Measurements from ENCODE around the gene PHTF1. TPM values are rescaled to one million over a fixed set of nuclear protein-coding genes. Genes with fewer than 3 reads are reported as not detected.
A peak's percentile ranks its signal among the peaks of the same experiment; 100 is the strongest.

Gene PHTF1
- total RNA-seq, 1 experiment from 2014 or later: 61.2 TPM

DNA sequence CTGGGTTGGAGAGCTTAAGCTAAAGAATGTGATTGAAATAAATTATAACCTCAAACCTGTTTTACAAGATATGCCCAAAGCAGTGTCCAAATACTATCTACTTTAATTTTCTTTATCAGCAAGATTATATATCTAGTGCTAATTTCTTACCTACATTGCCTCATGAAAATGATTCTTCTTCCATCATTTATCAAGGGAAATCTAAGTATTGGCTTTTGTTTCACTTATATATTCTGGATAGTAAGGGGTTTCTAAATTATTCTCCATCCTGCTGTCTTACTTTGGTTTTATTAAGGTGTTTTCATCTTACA lies 81.2 kb downstream of the PHTF1 start:
- CTCF ChIA-PET: interaction anchor here (0.6 to 0.7 kb wide), 4 partner anchors 281 to 844 kb away, joined by 3 to 9 read pairs (median 6); no protein-coding TSS in a partner anchor
- H3K4me1 ChIP-seq (replicated peaks; ENCODE audit: insufficient read depth): peaks cover 17% of the 10 kb centered on the region
- H3K36me3 ChIP-seq (ENCODE audit: low read depth): no peaks in the 10 kb centered on the region
- intact Hi-C loops (cut with micrococcal nuclease; ENCODE audit: unreplicated experiment): loop anchor here (1.0 to 10.0 kb wide), 6 partner anchors 223 to 1286 kb away; partner anchors contain the start of genes LRIG2, MAGI3 and PPM1J
- peaks cover 10% of the 10 kb centered on the region; the same call in 1 of the 2 replicates for H3F3A ChIP-seq (ENCODE audit: insufficient read depth, low read depth)
- H3K27ac ChIP-seq: no peak overlapping the region
- no TSS peak for BruUV-seq (replicated peaks)
- H3K79me2 ChIP-seq (ENCODE audit: low read depth): no peaks in the 10 kb centered on the region
- TF ChIP-seq EZH2 (IDR thresholded peaks at IDR 0.05; ENCODE audit: low read depth) (no peak), CTCF (conservative IDR thresholded peaks at IDR 0.05) (no peak; the same call in 1 of the 2 replicates)
- H3K9me2 ChIP-seq (ENCODE audit: insufficient read depth): no peaks in the 10 kb centered on the region
- H3K4me3 ChIP-seq: no peak overlapping the region
- no peaks in the 10 kb centered on the region for H4K20me1 ChIP-seq (ENCODE audit: insufficient read depth)
- no peaks in the 10 kb centered on the region for H3K27me3 ChIP-seq (ENCODE audit: insufficient read depth, low read depth)
- POLR2A ChIA-PET (ENCODE audit: unreplicated experiment): interaction anchor here (0.7 kb wide), 2 partner anchors 99 to 606 kb away, joined by 8 to 10 read pairs; no protein-coding TSS in a partner anchor
- no peak for DNase-seq
- no peak overlapping the region for H2AFZ ChIP-seq
- H3K9me3 ChIP-seq (ENCODE audit: insufficient read depth, low read depth): no peaks in the 10 kb centered on the region
- no peak overlapping the region for H3K4me2 ChIP-seq

- no peaks in the 10 kb centered on the region for H3K9me2 ChIP-seq (ENCODE audit: insufficient read depth)
- H3K4me1 ChIP-seq (replicated peaks; ENCODE audit: insufficient read depth): peaks cover 17% of the 10 kb centered on the region
- TF ChIP-seq EZH2 (IDR thresholded peaks at IDR 0.05; ENCODE audit: low read depth) (no peak), CTCF (conservative IDR thresholded peaks at IDR 0.05) (peak; percentile 97)
- no peak overlapping the region for H3K4me3 ChIP-seq
- H3K79me2 ChIP-seq (ENCODE audit: low read depth): no peaks in the 10 kb centered on the region
- H3K9me3 ChIP-seq (ENCODE audit: insufficient read depth, low read depth): no peaks in the 10 kb centered on the region
- no peaks in the 10 kb centered on the region for H4K20me1 ChIP-seq (ENCODE audit: insufficient read depth)
- POLR2A ChIA-PET (ENCODE audit: unreplicated experiment): interaction anchor here (0.7 kb wide), 2 partner anchors 99 to 605 kb away, joined by 8 to 10 read pairs; no protein-coding TSS in a partner anchor
- CTCF ChIA-PET: interaction anchor here (0.6 to 0.7 kb wide), 4 partner anchors 281 to 844 kb away, joined by 3 to 9 read pairs (median 6); no protein-coding TSS in a partner anchor
- no peaks in the 10 kb centered on the region for H3K36me3 ChIP-seq (ENCODE audit: low read depth)
- BruUV-seq (replicated peaks): no TSS peak
- no peak overlapping the region for H2AFZ ChIP-seq
- no peak overlapping the region for H3K27ac ChIP-seq
- H3K4me2 ChIP-seq: no peak overlapping the region
- peaks cover 10% of the 10 kb centered on the region; the same call in 1 of the 2 replicates for H3F3A ChIP-seq (ENCODE audit: insufficient read depth, low read depth)
- no peaks in the 10 kb centered on the region for H3K27me3 ChIP-seq (ENCODE audit: insufficient read depth, low read depth)
- intact Hi-C loops (cut with micrococcal nuclease; ENCODE audit: unreplicated experiment): loop anchor here (1.0 to 10.0 kb wide), 6 partner anchors 223 to 1285 kb away; partner anchors contain the start of genes LRIG2, MAGI3 and PPM1J
- DNase-seq: peak in 1 of 2 experiments; percentile 59
These were observed 81.8 kb downstream of the PHTF1 start for GRCh38 chr1:113677250-113678158.

DNA sequence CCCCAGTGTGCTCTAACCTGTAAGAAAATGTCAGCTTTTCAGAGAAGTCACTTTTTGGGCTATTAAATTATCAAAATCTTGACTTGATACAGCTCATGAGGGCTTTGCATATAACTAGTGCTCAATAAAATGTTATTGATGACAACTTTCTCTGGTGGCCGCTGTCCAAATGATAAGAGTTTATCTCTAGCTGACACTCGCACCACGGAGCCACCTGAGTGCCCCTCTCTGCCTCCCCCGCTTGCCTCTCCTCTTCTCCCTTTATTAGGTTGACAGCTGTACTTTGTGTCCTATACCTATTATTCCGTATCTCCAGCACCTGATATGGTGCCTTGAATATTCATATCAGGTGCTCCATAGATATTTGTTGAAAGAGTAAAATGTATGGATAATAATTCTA lies 82.8 kb downstream of the PHTF1 start:
- intact Hi-C loops (cut with micrococcal nuclease; ENCODE audit: unreplicated experiment): loop anchor here (5.0 to 10.0 kb wide), 4 partner anchors 222 to 1284 kb away; partner anchors contain the start of genes MAGI3 and PPM1J
- TF ChIP-seq EZH2 (IDR thresholded peaks at IDR 0.05; ENCODE audit: low read depth) (no peak), CTCF (conservative IDR thresholded peaks at IDR 0.05) (no peak)
- Histone ChIP-seq H3K27ac (no peak overlapping the region), H3K4me2 (no peak overlapping the region), H3K27me3 (ENCODE audit: insufficient read depth, low read depth) (no peaks in the 10 kb centered on the region), H3K36me3 (ENCODE audit: low read depth) (no peaks in the 10 kb centered on the region), H3K4me1 (replicated peaks; ENCODE audit: insufficient read depth) (peaks cover 17% of the 10 kb centered on the region), H3K4me3 (no peak overlapping the region), H3K9me2 (ENCODE audit: insufficient read depth) (no peaks in the 10 kb centered on the region), H3F3A (ENCODE audit: insufficient read depth, low read depth) (peaks cover 10% of the 10 kb centered on the region; the same call in 1 of the 2 replicates), H3K79me2 (ENCODE audit: low read depth) (no peaks in the 10 kb centered on the region), H3K9me3 (ENCODE audit: insufficient read depth, low read depth) (no peaks in the 10 kb centered on the region), H2AFZ (no peak overlapping the region), H4K20me1 (ENCODE audit: insufficient read depth) (no peaks in the 10 kb centered on the region)
- ChIA-PET POLR2A (ENCODE audit: unreplicated experiment) (no interaction called here), CTCF (interaction anchor here (0.6 kb wide), 1 partner anchor 435 kb away, joined by 9 read pairs; no protein-coding TSS in a partner anchor)
- no TSS peak for BruUV-seq (replicated peaks)
- DNase-seq: no peak
